GM12878 (cell line): ENCODE data around the gene VSTM2B. TPM values are rescaled to one million over a fixed set of nuclear protein-coding genes. Genes with fewer than 3 reads are reported as not detected.

Experiments used
- BACH1 ChIP-seq: fragments of 450-650 bp; IDR thresholded peaks from 2 replicates; pipeline ENCODE4 v1.6.1; 2017; ENCODE audit warnings: mild to moderate bottlenecking, borderline replicate concordance
- BRCA1 ChIP-seq: IDR thresholded peaks from 2 replicates; pipeline ENCODE4 v1.6.1; 2011; ENCODE audit warnings: low read depth, low read length, improper control_type of control experiment
- CEBPZ ChIP-seq: fragments of 150-350 bp; IDR thresholded peaks from 2 replicates; pipeline ENCODE4 v1.6.1; 2016; ENCODE audit warnings: low read depth, low read length
- CREB1 ChIP-seq: IDR thresholded peaks from 2 replicates; pipeline ENCODE4 v1.6.1; 2012; ENCODE audit warnings: low read depth, mild to moderate bottlenecking, inconsistent platforms
- CUX1 ChIP-seq: IDR thresholded peaks from 2 replicates; pipeline ENCODE4 v1.6.1; 2012; ENCODE audit warnings: improper control_type of control experiment, low read depth, low read length; ENCODE audit not compliant: insufficient replicate concordance
- FOXM1 ChIP-seq: IDR thresholded peaks from 2 replicates; pipeline ENCODE4 v1.6.1; 2012; ENCODE audit warnings: low read depth, mild to moderate bottlenecking, inconsistent platforms, low read length, moderate library complexity
- HCFC1 ChIP-seq: fragments of 150-350 bp; IDR thresholded peaks from 2 replicates; pipeline ENCODE4 v1.6.1; 2014; ENCODE audit warnings: low read length
- IRF3 ChIP-seq: fragments of 450-650 bp; IDR thresholded peaks from 2 replicates; pipeline ENCODE4 v1.6.1; 2014; ENCODE audit warnings: mild to moderate bottlenecking
- KDM1A ChIP-seq: fragments of 200-600 bp; sonication (generic); IDR thresholded peaks from 2 replicates; pipeline ENCODE4 v1.6.1; 2016; ENCODE audit warnings: borderline replicate concordance
- MAX ChIP-seq: IDR thresholded peaks from 2 replicates; pipeline ENCODE4 v1.6.1; 2012; ENCODE audit warnings: low read depth, low read length, improper control_type of control experiment
- MTA3 ChIP-seq: IDR thresholded peaks from 2 replicates; pipeline ENCODE4 v1.6.1; 2012; ENCODE audit warnings: low read length, inconsistent platforms, borderline replicate concordance
- RAD21 ChIP-seq: IDR thresholded peaks from 2 replicates; pipeline ENCODE4 v1.6.1; 2011; ENCODE audit warnings: mild to moderate bottlenecking, low read depth, low read length, moderate library complexity; ENCODE audit not compliant: insufficient read depth
- RELA ChIP-seq: fragments of 450-650 bp; IDR thresholded peaks from 2 replicates; pipeline ENCODE4 v1.8.0; 2014; ENCODE audit warnings: borderline replicate concordance; ENCODE audit not compliant: partially characterized antibody
- RUNX3 ChIP-seq: IDR thresholded peaks from 2 replicates; pipeline ENCODE4 v1.6.1; 2012; ENCODE audit warnings: low read length, inconsistent platforms
- SMARCA5 ChIP-seq: fragments of 450-650 bp; IDR thresholded peaks from 2 replicates; pipeline ENCODE4 v1.6.1; 2017; ENCODE audit warnings: mild to moderate bottlenecking
- SPI1 ChIP-seq: IDR thresholded peaks from 2 replicates; pipeline ENCODE4 v1.6.1; 2011; ENCODE audit warnings: low read depth, mild to moderate bottlenecking, low read length, moderate library complexity, borderline replicate concordance; ENCODE audit not compliant: insufficient read depth
- ZBTB11 ChIP-seq: fragments of 450-650 bp; formaldehyde crosslinking; IDR thresholded peaks from 2 replicates; pipeline ENCODE4 v1.5.0; 2022; ENCODE audit warnings: mild to moderate bottlenecking, missing genetic modification characterization
- polyA plus RNA-seq, 11 experiments: library from polyadenylated mRNA; depleted of rRNA in 4 of 11; unstranded in 6 of 11; stranded (reverse) in 5 of 11; fragments of >200 nt; fragmentation: Nextera tagmentation in 4 of 11; fragmentation: Illumina TruSeq in 1 of 11; extraction: Ambion mirVana in 4 of 11; extraction: Trizol in 1 of 11; gene quantifications; 1 replicate in 1 of 11; 2 replicates in 10 of 11; pipeline versions ENCODE4 v1.2.1 to v1.2.3, GENCODE V29; 2011 to 2016; ENCODE audit warnings: inconsistent platforms in 2 of 11, missing spikeins in 2 of 11, low read depth in 1 of 11
- total RNA-seq, 4 experiments: library from RNA; depleted of rRNA in 3 of 4; stranded (reverse); fragments of >200 nt in 3 of 4; fragmentation: Illumina TruSeq in 1 of 4; extraction: Trizol in 1 of 4; gene quantifications; 2 replicates each; pipeline versions ENCODE4 v1.2.1 to v1.2.3, GENCODE V29; 2013 to 2021

VSTM2B gene
- total and polyA plus RNA-seq, 10 of the 15 experiments (the other 5 are each of a cell fraction or from before 2014, with no cell fraction given) = not detected

- TF ChIP-seq IRF3 (no peak), MAX (no peak), RUNX3 (no peak), MTA3 (no peak), RELA (no peak), HCFC1 (no peak), BACH1 (no peak), BRCA1 (no peak), SPI1 (peak; percentile 97), KDM1A (no peak), ZBTB11 (CRISPR knock-in tag) (no peak), SMARCA5 (0 out of 2 replicates have a peak, but pooled peaks have one; percentile 49), RAD21 (peak; percentile 89), FOXM1 (no peak), CREB1 (no peak), CEBPZ (no peak), CUX1 (no peak)
Measured at GRCh38 chr19:29610574-29611271, 84.9 kb downstream of the VSTM2B start (continued).
